NB4 (cell line): ENCODE measurements around the gene UGGT1.

ENCODE experiments used
- TF ChIP-seq, protein P1 (sequence below): IDR thresholded peaks from 2 replicates; pipeline ENCODE4 v1.6.1; 2011; ENCODE audit warnings: low read depth, low read length
- TF ChIP-seq, protein P2 (sequence below): IDR thresholded peaks from one replicate; pipeline ENCODE4 v1.5.1; 2012; ENCODE audit warnings: low read depth, low read length

DNA sequence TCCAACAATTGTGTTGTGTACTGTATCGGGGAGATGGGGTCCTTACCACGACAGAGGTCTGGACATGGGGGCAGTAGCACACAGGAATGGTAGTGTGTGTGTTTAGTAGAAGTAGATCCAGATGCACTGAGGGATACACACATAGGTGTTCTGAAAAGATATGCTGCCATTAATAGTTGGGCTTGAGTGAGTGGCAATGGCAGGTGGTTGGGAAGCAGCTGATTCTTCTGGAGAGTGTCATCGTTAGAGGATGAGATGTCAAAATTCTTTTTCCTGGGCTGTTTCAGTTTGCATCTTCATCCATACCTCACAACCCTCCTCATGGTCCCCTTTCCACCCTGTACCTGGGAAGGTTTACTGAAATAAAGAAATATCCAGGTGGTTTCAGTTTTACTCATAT, 66.6 kb downstream of the UGGT1 start:
- TF ChIP-seq, protein P1, sequence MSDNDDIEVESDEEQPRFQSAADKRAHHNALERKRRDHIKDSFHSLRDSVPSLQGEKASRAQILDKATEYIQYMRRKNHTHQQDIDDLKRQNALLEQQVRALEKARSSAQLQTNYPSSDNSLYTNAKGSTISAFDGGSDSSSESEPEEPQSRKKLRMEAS = no peak
- TF ChIP-seq, protein P2, sequence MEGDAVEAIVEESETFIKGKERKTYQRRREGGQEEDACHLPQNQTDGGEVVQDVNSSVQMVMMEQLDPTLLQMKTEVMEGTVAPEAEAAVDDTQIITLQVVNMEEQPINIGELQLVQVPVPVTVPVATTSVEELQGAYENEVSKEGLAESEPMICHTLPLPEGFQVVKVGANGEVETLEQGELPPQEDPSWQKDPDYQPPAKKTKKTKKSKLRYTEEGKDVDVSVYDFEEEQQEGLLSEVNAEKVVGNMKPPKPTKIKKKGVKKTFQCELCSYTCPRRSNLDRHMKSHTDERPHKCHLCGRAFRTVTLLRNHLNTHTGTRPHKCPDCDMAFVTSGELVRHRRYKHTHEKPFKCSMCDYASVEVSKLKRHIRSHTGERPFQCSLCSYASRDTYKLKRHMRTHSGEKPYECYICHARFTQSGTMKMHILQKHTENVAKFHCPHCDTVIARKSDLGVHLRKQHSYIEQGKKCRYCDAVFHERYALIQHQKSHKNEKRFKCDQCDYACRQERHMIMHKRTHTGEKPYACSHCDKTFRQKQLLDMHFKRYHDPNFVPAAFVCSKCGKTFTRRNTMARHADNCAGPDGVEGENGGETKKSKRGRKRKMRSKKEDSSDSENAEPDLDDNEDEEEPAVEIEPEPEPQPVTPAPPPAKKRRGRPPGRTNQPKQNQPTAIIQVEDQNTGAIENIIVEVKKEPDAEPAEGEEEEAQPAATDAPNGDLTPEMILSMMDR = no peak
